Fibroblast of the aortic adventitia (primary cell): ENCODE measurements around the gene SYTL5. TPM values are rescaled to one million over a fixed set of nuclear protein-coding genes. Genes with fewer than 3 reads are reported as not detected.
A peak's percentile ranks its signal among the peaks of the same experiment; 100 is the strongest.

Experiments
- DNase-seq: peaks from one replicate; pipeline ENCODE4 v3.0.0-alpha.2; 2010; ENCODE audit warnings: low read depth
- H3K4me3 ChIP-seq: 2 replicates; pipeline ENCODE4 v1.5.1; 2011; ENCODE audit warnings: low read depth, mild to moderate bottlenecking, control low read depth, low read length, moderate library complexity
- CTCF ChIP-seq: IDR thresholded peaks from 2 replicates; pipeline ENCODE4 v1.5.1; 2011; ENCODE audit warnings: mild to moderate bottlenecking, low read length, control low read depth, inconsistent platforms; ENCODE audit not compliant: insufficient read depth
- total RNA-seq: library from RNA; depleted of rRNA; stranded (reverse); fragments of >200 nt; gene quantifications from 2 replicates; pipeline ENCODE4 v1.2.3, GENCODE V29; 2012; ENCODE audit warnings: low replicate concordance

SYTL5 gene
- total RNA-seq, 1 donor: 0.36 TPM

GRCh38 chrX:38009641-38010040, 3.3 kb downstream of the SYTL5 start:
- no peak for DNase-seq
- no peak for TF ChIP-seq CTCF
- H3K4me3 ChIP-seq: no peak overlapping the region

- no peak overlapping the region for H3K4me3 ChIP-seq
- TF ChIP-seq CTCF: no peak
- DNase-seq: peak; percentile 28
Observed at GRCh38 chrX:38018766-38019425, 12.5 kb downstream of the SYTL5 start.

GRCh38 chrX:38028300-38028699, 21.9 kb downstream of the SYTL5 start:
- DNase-seq: no peak
- no peak for TF ChIP-seq CTCF
- no peak overlapping the region for H3K4me3 ChIP-seq

GRCh38 chrX:38036466-38036865, 30.1 kb downstream of the SYTL5 start:
- no peak for TF ChIP-seq CTCF
- no peak overlapping the region for H3K4me3 ChIP-seq
- DNase-seq: no peak

- no peak for DNase-seq
- no peak overlapping the region for H3K4me3 ChIP-seq
- TF ChIP-seq CTCF: no peak
Observed at GRCh38 chrX:38038501-38038900, 32.1 kb downstream of the SYTL5 start.

GRCh38 chrX:38041237-38041636, 34.9 kb downstream of the SYTL5 start:
- DNase-seq: no peak
- no peak overlapping the region for H3K4me3 ChIP-seq
- no peak for TF ChIP-seq CTCF

- no peak for TF ChIP-seq CTCF
Observed at GRCh38 chrX:38044701-38045100, 38.3 kb downstream of the SYTL5 start.

More at GRCh38 chrX:38044701-38045100, 38.3 kb downstream of the SYTL5 start:
- no peak overlapping the region for H3K4me3 ChIP-seq
- no peak for DNase-seq
